ENCODE results near the gene TOM1L1.

DNA sequence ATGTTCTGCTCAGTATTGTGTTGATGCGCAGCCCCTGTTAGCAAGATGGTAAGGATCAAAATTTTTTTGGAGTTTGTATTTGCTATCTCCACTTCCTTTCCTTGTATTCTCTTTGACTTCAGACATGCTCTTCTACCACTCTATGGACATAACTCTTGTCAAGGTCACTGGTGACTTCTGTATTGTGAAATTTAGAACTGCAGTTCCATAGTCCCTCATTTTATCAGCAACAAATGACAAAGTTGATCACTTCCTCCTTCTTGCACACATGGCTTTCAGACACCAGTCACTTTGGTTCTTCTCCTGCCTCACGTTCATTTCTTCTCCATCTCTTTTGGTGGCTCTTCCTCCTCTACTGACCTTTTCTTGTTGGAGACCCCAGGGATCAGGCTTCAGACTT lies 46.7 kb downstream of the TOM1L1 start:
- TF ChIP-seq, protein P1, sequence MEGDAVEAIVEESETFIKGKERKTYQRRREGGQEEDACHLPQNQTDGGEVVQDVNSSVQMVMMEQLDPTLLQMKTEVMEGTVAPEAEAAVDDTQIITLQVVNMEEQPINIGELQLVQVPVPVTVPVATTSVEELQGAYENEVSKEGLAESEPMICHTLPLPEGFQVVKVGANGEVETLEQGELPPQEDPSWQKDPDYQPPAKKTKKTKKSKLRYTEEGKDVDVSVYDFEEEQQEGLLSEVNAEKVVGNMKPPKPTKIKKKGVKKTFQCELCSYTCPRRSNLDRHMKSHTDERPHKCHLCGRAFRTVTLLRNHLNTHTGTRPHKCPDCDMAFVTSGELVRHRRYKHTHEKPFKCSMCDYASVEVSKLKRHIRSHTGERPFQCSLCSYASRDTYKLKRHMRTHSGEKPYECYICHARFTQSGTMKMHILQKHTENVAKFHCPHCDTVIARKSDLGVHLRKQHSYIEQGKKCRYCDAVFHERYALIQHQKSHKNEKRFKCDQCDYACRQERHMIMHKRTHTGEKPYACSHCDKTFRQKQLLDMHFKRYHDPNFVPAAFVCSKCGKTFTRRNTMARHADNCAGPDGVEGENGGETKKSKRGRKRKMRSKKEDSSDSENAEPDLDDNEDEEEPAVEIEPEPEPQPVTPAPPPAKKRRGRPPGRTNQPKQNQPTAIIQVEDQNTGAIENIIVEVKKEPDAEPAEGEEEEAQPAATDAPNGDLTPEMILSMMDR (conservative IDR thresholded peaks at IDR 0.05 in 1 of 2, IDR thresholded peaks at IDR 0.05 in 1 of 2; ENCODE audit: extremely low read depth in 1 of 2, insufficient read depth in 1 of 2, low read depth in 1 of 2, low read length in 2 of 2), result no peak
- no peak for TF ChIP-seq EZH2 (IDR thresholded peaks at IDR 0.05; ENCODE audit: borderline replicate concordance, low read length)

Measured in mammary epithelial cell (primary cell).